SK-N-SH (cell line): Measurements from ENCODE around the gene MYO1D. TPM values are rescaled to one million over a fixed set of nuclear protein-coding genes. Genes with fewer than 3 reads are reported as not detected.

Experiments used
- CTCF ChIA-PET: fragments of 300-600, 350-600 bp; formaldehyde crosslinking; extraction: SDS; loops from one replicate; lab custom pipeline; 2021; lab: Yijun Ruan, JAX
- POLR2A ChIA-PET: fragments of 350-600 bp; sonication (Branson Sonifier 250); formaldehyde crosslinking; extraction: SDS; loops from one replicate; lab custom pipeline; 2020; ENCODE audit warnings: antibody characterized with exemption, inconsistent platforms; lab: Yijun Ruan, JAX
- DNase-seq: peaks from one replicate; pipeline ENCODE4 v3.0.0; 2012
- H2AFZ ChIP-seq: fragments of 200-600 bp; sonication (generic); 2 replicates; pipeline ENCODE4 v1.8.1; 2016; ENCODE audit warnings: antibody characterized with exemption, mild to moderate bottlenecking, low read depth
- H3F3A ChIP-seq: fragments of 200-600 bp; sonication (generic); replicated peaks from 2 replicates; pipeline ENCODE3; 2016; ENCODE audit warnings: antibody characterized with exemption, mild to moderate bottlenecking; ENCODE audit not compliant: insufficient read depth
- H3K27ac ChIP-seq, 2 experiments: fragments of 200-500 bp in 1 of 2; fragments of 200-600 bp in 1 of 2; sonication (Bioruptor generic) in 1 of 2; sonication (generic), shearing (Covaris generic) in 1 of 2; 2 replicates each; pipeline versions ENCODE4 v1.5.1 to v1.6.1; 2014 to 2016; ENCODE audit warnings: low read depth in 2 of 2, inconsistent platforms in 1 of 2, low read length in 1 of 2, mild to moderate bottlenecking in 1 of 2, mixed read lengths in 1 of 2
- H3K27me3 ChIP-seq: fragments of 200-600 bp; sonication (generic), shearing (Covaris generic); 2 replicates; pipeline ENCODE4 v1.6.1; 2016; ENCODE audit warnings: mixed run types; ENCODE audit not compliant: insufficient read depth
- H3K36me3 ChIP-seq, 2 experiments: fragments of 200-500 bp in 1 of 2; fragments of 200-600 bp in 1 of 2; sonication (Bioruptor generic) in 1 of 2; sonication (generic) in 1 of 2; replicated peaks in 1 of 2; 2 replicates each; pipeline versions ENCODE3 to v1.5.1; 2014 to 2016; ENCODE audit warnings: low read length in 1 of 2, mild to moderate bottlenecking in 1 of 2; ENCODE audit not compliant: insufficient read depth in 2 of 2, control insufficient read depth in 1 of 2
- H3K4me1 ChIP-seq, 2 experiments: fragments of 200-500 bp in 1 of 2; fragments of 200-600 bp in 1 of 2; sonication (Bioruptor generic) in 1 of 2; sonication (generic), shearing (Covaris generic) in 1 of 2; 2 replicates each; pipeline versions ENCODE4 v1.5.1 to v1.6.1; 2014 to 2016; ENCODE audit warnings: low read depth in 1 of 2, low read length in 1 of 2, mixed run types in 1 of 2; ENCODE audit not compliant: insufficient read depth in 2 of 2, control insufficient read depth in 1 of 2
- H3K4me2 ChIP-seq: fragments of 200-600 bp; sonication (generic), shearing (Covaris generic); 2 replicates; pipeline ENCODE4 v1.6.1; 2017; ENCODE audit warnings: mixed run types
- H3K4me3 ChIP-seq, 2 experiments: fragments of 200-500 bp in 1 of 2; fragments of 200-600 bp in 1 of 2; sonication (Bioruptor generic) in 1 of 2; sonication (generic), shearing (Covaris generic) in 1 of 2; 2 replicates each; pipeline versions ENCODE4 v1.5.1 to v1.8.1; 2014 to 2016; ENCODE audit warnings: low read depth in 2 of 2, inconsistent platforms in 1 of 2, low read length in 1 of 2, mild to moderate bottlenecking in 1 of 2, mixed read lengths in 1 of 2, moderate library complexity in 1 of 2
- H3K79me2 ChIP-seq: fragments of 200-600 bp; sonication (generic); 2 replicates; pipeline ENCODE4 v1.8.1; 2017; ENCODE audit warnings: mild to moderate bottlenecking; ENCODE audit not compliant: insufficient read depth
- H3K9ac ChIP-seq: fragments of 200-600 bp; sonication (generic); 2 replicates; pipeline ENCODE4 v1.6.1; 2017; ENCODE audit warnings: mixed run types
- H3K9me2 ChIP-seq: fragments of 200-600 bp; sonication (generic); 2 replicates; pipeline ENCODE4 v1.6.1; 2017; ENCODE audit warnings: mixed run types
- H3K9me3 ChIP-seq: fragments of 200-600 bp; sonication (generic); 2 replicates; pipeline ENCODE4 v1.6.1; 2017; ENCODE audit warnings: mixed run types, mild to moderate bottlenecking, moderate library complexity
- H4K20me1 ChIP-seq: fragments of 200-600 bp; sonication (generic); 2 replicates; pipeline ENCODE4 v1.6.1; 2017; ENCODE audit warnings: mild to moderate bottlenecking, mixed run types; ENCODE audit not compliant: insufficient read depth
- ELF1 ChIP-seq: IDR thresholded peaks from 2 replicates; pipeline ENCODE4 v1.4.0; 2012
- MXI1 ChIP-seq: IDR thresholded peaks from 2 replicates; pipeline ENCODE4 v1.6.1; 2012; ENCODE audit warnings: mild to moderate bottlenecking, low read depth, low read length, improper control_type of control experiment
- RXRA ChIP-seq: IDR thresholded peaks from 2 replicates; pipeline ENCODE4 v1.4.0; 2012; ENCODE audit warnings: low read depth, mild to moderate bottlenecking, borderline replicate concordance
- WGBS: methylation state at CpG from one replicate; pipeline ENCODE4 v1.1.6; 2017; ENCODE audit warnings: low lambda C conversion rate; 5-methylcytosine and 5-hydroxymethylcytosine counted together
- polyA plus RNA-seq, 3 experiments: library from polyadenylated mRNA; depleted of rRNA; stranded (reverse); fragments of >200 nt; gene quantifications; 2 replicates each; pipeline ENCODE4 v1.2.3, GENCODE V29; 2012
- TF ChIP-seq, protein P1 (sequence below): fragments of 200-600 bp; sonication (generic); IDR thresholded peaks from 2 replicates; pipeline ENCODE4 v1.6.1; 2017; ENCODE audit warnings: antibody characterized with exemption, mild to moderate bottlenecking, moderate library complexity
- TF ChIP-seq, protein P2 (sequence below): IDR thresholded peaks from 2 replicates; pipeline ENCODE4 v1.6.1; 2012; ENCODE audit warnings: mild to moderate bottlenecking, low read depth, low read length, moderate library complexity

The MYO1D gene
- polyA plus RNA-seq, 1 of the 3 experiments (the other 2 are of a cell fraction) = 20.4 TPM

DNA sequence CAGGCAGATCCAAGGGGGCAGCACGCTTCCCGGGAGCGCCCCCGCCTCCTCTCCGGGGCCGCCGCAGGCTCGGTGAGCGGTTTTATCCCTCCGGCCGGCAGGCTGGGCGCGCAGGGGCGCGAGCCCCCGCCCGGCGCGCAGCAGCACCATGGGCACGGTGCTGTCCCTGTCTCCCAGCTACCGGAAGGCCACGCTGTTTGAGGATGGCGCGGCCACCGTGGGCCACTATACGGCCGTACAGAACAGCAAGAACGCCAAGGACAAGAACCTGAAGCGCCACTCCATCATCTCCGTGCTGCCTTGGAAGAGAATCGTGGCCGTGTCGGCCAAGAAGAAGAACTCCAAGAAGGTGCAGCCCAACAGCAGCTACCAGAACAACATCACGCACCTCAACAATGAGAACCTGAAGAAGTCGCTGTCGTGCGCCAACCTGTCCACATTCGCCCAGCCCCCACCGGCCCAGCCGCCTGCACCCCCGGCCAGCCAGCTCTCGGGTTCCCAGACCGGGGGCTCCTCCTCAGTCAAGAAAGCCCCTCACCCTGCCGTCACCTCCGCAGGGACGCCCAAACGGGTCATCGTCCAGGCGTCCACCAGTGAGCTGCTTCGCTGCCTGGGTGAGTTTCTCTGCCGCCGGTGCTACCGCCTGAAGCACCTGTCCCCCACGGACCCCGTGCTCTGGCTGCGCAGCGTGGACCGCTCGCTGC is 389.3 kb downstream of the MYO1D start:
- 43% methylated on average over 27 of the region's 59 CpGs for WGBS
- H3K9ac ChIP-seq = peak overlapping the region; percentile 32; the same call in 1 of the 2 replicates
- no peaks in the 10 kb centered on the region for H3K9me2 ChIP-seq
- H4K20me1 ChIP-seq = peaks cover 10% of the 10 kb centered on the region; the same call in 1 of the 2 replicates
- H3K4me3 ChIP-seq = peak overlapping the region; percentile 72 to 76
- H3F3A ChIP-seq = peaks cover 20% of the 10 kb centered on the region
- H3K9me3 ChIP-seq = no peaks in the 10 kb centered on the region
- peak; percentile 76 for DNase-seq
- CTCF ChIA-PET = interaction anchor here (0.8 to 11.0 kb wide), 10 partner anchors 11 to 389 kb away, joined by 3 to 102 read pairs (median 4); partner anchors contain the start of gene MYO1D
- H3K27ac ChIP-seq = peak overlapping the region in 1 of 2 experiments; percentile 88; a peak in 2 of 4 replicates
- POLR2A ChIA-PET = interaction anchor here (1.2 to 2.6 kb wide), 5 partner anchors 31 to 284 kb away, joined by 3 to 9 read pairs (median 4); partner anchors contain the start of gene PSMD11
- no peaks in the 10 kb centered on the region for H3K79me2 ChIP-seq
- peak overlapping the region; percentile 56; the same call in 1 of the 2 replicates for H2AFZ ChIP-seq
- peaks cover 0 to 34% of the 10 kb centered on the region in 2 experiments for H3K36me3 ChIP-seq
- peaks cover 0 to 62% of the 10 kb centered on the region in 2 experiments; a peak in 2 of 4 replicates for H3K4me1 ChIP-seq
- peak overlapping the region; percentile 89 for H3K4me2 ChIP-seq
- TF ChIP-seq MXI1 (peak; percentile 58; the same call in 1 of the 2 replicates), ELF1 (no peak)
- TF ChIP-seq, protein P1, sequence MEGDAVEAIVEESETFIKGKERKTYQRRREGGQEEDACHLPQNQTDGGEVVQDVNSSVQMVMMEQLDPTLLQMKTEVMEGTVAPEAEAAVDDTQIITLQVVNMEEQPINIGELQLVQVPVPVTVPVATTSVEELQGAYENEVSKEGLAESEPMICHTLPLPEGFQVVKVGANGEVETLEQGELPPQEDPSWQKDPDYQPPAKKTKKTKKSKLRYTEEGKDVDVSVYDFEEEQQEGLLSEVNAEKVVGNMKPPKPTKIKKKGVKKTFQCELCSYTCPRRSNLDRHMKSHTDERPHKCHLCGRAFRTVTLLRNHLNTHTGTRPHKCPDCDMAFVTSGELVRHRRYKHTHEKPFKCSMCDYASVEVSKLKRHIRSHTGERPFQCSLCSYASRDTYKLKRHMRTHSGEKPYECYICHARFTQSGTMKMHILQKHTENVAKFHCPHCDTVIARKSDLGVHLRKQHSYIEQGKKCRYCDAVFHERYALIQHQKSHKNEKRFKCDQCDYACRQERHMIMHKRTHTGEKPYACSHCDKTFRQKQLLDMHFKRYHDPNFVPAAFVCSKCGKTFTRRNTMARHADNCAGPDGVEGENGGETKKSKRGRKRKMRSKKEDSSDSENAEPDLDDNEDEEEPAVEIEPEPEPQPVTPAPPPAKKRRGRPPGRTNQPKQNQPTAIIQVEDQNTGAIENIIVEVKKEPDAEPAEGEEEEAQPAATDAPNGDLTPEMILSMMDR = 0 out of 2 replicates have a peak, but pooled peaks have one; percentile 6
- H3K27me3 ChIP-seq = no peaks in the 10 kb centered on the region

DNA sequence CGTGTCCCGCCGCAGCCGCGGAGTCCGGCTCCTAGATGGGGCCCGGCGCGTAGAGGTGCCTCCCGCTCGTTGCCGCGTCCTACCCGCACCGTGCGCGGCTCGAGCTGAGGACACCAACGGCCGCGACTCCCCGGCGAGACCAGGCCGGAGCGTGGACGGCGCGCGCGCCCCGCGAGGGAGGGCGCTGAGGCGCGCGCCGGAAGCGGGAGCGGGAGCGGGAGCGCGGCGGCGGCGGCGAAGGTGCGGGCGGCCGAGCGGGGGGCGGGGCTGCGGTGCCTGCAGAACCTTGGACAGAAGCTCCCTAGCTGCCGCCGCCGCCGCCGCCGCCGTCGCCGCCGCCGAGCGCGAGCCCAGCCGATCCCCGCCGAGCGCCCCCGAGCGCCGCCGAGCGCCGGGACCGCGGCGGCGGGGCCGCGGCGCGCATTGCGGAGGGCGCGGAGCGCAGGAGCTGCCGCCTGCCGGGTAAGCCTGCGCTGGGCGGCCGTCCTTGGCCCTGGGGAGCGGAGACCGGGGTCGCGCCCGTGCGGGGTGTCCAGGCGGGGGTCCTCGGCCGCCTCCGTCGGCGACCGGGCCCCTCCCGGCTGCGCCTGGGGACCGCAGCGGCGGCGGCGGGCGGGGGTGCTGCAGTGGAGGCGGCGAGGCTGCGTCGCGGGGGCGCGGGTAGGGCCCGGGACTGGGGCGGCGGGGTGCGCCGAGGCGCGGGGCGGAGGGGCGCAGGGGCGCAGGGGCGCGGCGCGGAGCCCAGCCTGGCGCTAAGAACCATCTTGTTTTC is 390.0 kb downstream of the MYO1D start, which contains the start of gene CDK5R1:
Gene CDK5R1 (plus strand): TSS at position 293 of the 772 bp plus-strand sequence. CDS start 628 bp downstream, outside the sequence.
- Histone ChIP-seq H3K9ac (peak within 1 kb of the TSS; percentile 32; the same call in 1 of the 2 replicates), H4K20me1 (peaks cover 10% of the 10 kb centered on the region; the same call in 1 of the 2 replicates), H2AFZ (peak within 1 kb of the TSS; percentile 59; the same call in 1 of the 2 replicates), H3K36me3 (peaks cover 0 to 41% of the 10 kb centered on the region in 2 experiments), H3K4me2 (peak within 1 kb of the TSS; percentile 89), H3K9me2 (no peaks in the 10 kb centered on the region), H3K4me3 (peak within 1 kb of the TSS; percentile 72 to 76), H3K4me1 (peaks cover 0 to 58% of the 10 kb centered on the region in 2 experiments; a peak in 2 of 4 replicates), H3K27ac (peak within 1 kb of the TSS in 1 of 2 experiments; percentile 88; a peak in 2 of 4 replicates), H3F3A (peaks cover 23% of the 10 kb centered on the region), H3K79me2 (no peaks in the 10 kb centered on the region), H3K27me3 (no peaks in the 10 kb centered on the region), H3K9me3 (no peaks in the 10 kb centered on the region)
- no CpG with 5 or more reads among the region's 135 CpGs for WGBS
- TF ChIP-seq RXRA (no peak), MXI1 (peak; percentile 4; the same call in 1 of the 2 replicates)
- TF ChIP-seq, protein P2, sequence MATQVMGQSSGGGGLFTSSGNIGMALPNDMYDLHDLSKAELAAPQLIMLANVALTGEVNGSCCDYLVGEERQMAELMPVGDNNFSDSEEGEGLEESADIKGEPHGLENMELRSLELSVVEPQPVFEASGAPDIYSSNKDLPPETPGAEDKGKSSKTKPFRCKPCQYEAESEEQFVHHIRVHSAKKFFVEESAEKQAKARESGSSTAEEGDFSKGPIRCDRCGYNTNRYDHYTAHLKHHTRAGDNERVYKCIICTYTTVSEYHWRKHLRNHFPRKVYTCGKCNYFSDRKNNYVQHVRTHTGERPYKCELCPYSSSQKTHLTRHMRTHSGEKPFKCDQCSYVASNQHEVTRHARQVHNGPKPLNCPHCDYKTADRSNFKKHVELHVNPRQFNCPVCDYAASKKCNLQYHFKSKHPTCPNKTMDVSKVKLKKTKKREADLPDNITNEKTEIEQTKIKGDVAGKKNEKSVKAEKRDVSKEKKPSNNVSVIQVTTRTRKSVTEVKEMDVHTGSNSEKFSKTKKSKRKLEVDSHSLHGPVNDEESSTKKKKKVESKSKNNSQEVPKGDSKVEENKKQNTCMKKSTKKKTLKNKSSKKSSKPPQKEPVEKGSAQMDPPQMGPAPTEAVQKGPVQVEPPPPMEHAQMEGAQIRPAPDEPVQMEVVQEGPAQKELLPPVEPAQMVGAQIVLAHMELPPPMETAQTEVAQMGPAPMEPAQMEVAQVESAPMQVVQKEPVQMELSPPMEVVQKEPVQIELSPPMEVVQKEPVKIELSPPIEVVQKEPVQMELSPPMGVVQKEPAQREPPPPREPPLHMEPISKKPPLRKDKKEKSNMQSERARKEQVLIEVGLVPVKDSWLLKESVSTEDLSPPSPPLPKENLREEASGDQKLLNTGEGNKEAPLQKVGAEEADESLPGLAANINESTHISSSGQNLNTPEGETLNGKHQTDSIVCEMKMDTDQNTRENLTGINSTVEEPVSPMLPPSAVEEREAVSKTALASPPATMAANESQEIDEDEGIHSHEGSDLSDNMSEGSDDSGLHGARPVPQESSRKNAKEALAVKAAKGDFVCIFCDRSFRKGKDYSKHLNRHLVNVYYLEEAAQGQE = peak; percentile 87
- ChIA-PET CTCF (interaction anchor here (0.8 to 11.0 kb wide), 13 partner anchors 10 to 390 kb away, joined by 3 to 102 read pairs (median 4); partner anchors contain the start of genes MYO1D and PSMD11), POLR2A (interaction anchor here (0.6 to 2.6 kb wide), 13 partner anchors 8 to 550 kb away, joined by 3 to 9 read pairs (median 3); partner anchors contain the start of genes PSMD11 and SUZ12)
- peak; percentile 87 for DNase-seq
